HG03571 (cell line): ENCODE results near the gene SCRG1.
A peak's percentile ranks its signal among the peaks of the same experiment; 100 is the strongest.

Experiments used
- ATAC-seq: cut with Tn5 transposase; IDR thresholded peaks from one replicate; pipeline ENCODE4 v1.9.1; 2021; ENCODE audit not compliant: unreplicated experiment

The SCRG1 gene

DNA sequence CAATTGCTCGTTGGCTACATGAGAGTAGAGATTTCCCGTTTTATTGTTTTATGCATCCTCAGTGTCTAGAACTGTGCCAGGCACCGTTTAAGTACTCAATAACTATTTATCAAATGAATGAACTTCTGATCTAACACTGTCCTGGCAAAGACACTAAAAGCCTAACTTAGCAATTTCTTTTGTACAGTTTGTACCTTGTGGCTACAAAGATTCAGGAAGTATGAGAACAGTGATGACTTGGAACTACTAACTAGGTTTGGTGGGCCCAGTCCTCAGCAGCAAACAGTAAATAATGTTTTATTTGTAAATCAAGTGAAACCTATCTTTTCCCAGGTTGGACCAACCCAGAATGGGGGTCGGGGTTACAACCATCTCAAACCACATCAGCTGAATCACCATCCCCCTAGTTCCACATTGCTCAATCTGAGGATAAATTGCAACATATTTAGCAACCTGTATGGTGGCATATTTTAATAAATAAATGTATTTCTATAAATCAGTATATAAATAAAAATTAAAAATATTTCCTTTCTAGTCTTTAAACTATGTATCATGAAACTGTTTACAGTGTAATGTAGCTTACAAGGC is 12.3 kb upstream of the SCRG1 start:
- ATAC-seq = no peak

DNA sequence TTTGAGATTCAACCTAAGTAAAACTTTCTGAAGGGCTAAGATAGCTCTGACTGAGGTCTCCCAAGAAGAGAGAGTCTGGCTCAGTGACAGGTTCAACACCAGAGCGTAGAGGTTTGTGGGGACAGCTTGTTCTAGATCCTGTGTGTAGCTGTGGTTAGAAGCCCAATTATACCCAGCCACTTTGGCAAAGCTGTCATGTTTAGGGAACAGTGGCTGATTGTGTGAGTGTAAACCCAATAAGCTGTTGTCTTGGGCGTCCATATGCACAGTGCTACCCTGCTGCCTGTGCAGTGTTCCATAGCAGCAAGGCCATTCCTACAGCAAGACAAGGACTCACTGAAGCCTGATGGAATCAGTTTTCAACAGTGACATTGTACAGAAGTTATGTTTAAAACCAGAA is 11.2 kb upstream of the SCRG1 start:
- no peak for ATAC-seq

DNA sequence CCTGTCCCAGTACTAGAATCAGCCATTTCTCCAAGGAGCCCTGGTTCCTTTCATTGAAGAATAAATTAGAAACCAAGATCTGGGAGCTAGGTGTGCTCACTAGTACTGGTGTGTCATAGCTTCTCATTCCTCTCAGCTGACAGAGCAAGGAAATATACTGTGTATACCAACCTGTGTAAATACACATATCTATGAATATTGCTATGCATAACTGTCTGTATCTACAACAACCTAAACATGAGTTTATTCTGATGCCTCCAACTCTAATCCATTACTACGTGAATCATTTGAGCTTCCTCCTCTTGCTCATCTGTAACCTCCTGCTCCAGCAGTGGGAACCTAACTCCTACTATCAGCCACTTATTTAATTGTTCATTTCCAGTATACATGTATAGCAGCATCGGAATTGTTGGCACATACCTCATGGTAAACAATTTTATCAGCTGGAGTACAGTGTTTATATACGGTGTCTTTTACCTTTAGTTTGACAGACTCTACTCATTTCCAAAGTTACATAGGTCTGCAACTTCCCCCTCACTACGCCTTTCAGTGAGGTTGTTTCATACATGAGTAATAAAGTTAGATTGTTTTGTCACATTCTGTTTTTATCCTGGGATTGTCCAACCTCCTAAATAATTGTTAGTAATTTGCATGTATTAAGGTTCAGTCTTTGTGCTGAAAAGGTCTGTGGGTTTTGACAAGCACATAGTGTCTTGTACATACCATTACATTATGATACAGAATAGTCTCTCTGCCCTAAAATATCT is 7.1 kb upstream of the SCRG1 start:
- ATAC-seq = peak; percentile 69

DNA sequence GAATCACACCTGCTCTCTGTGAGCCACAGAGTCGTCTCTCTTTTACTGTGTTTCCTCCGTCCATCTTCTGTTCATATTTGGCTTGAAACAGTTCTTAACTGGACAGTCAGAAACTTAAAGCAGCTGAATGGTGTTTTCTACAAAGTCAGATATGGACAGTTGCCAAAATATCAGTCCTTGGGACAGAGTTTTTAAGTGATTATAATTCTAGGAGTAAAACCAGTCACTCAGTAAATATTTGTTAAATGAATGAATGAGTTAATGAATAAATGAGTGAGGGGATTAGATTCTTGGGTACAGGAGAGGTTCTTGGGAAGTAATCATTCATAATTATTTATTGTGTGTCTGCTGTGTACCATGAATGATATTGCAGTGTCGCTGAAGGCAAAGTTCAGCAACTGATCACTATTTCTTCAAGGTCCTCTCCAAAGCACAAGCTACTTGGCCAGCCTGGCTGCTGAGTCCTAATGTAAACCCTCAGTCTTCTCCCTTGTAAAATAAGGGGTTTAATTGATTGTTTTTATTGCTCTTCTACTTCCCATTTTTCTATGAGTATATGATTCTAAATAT is 5.5 kb upstream of the SCRG1 start:
- ATAC-seq = no peak

DNA sequence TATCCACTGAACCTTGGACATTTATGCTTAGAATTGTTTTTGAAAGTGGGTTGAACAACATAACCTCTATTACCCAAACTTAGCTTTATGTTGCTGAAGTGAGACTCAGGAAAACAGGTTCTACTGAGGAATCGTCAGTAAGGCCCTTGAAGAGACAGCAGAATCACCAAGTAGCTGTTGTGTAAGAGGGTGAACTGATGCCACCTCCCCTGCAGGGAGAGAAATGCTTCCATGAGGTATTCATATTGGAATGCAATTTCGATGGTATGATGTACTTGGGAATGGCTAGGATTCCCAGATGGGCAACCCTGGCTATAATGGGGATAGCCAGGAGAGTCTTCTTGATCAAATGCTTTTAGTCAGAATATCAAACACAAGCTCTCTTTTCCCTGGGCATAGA is 4.1 kb upstream of the SCRG1 start:
- ATAC-seq = no peak

DNA sequence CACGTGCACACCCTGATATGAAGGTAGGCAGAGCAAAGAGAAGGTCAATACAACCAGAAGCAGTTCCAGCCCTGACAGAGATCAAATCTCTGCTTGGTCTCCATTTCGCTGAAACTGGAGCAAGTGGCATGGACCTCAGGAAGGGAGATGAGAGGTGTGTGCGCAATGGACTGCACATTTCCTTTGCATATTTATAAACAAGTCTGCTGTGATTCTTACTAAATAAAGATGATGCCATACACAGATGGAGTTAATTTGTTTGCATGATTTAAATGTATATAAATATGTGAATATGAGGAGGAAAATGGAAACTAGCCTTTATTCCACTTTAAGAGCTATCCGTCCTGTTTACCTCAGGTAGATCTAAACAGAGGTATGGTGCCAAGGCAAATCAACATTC is 2.1 kb upstream of the SCRG1 start:
- no peak for ATAC-seq

DNA sequence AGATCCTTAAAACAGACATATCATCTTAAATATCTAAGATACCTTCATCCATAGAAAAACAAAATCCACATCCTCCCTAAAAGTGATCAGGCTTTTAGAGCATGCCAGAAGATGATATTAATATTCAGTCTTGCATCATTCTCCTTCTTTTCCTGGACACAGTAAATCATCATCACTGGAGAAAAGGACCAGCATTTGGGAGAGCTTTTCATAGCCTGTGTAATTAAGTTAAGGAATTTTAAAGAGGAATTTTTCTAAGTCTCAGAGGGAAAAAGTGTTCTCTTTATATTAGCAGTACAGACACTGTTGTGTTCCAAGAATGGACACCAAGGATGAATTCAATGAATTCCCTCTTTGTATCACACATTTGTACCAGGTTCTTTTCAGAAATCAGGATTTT is 696 bp downstream of the SCRG1 start:
- ATAC-seq = no peak

DNA sequence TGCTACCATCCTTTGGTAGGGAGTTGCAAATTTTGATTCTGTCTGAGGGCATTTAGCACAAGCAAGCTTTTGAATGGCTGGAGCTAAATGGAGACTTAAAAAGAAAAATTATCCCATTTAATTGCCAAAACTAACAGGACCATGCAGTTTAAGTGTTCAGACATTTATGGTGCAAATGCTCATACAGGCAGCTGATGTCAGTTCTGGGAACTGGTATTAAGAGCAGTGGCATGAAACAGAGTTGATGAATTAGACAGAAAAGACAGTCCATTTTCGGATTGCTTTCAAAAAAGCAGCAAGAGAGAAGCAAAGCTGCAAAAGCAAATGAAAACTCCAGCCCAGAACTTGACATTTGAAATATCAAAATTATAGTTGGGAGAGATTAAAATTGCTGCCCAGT is 1.3 kb downstream of the SCRG1 start:
- no peak for ATAC-seq

DNA sequence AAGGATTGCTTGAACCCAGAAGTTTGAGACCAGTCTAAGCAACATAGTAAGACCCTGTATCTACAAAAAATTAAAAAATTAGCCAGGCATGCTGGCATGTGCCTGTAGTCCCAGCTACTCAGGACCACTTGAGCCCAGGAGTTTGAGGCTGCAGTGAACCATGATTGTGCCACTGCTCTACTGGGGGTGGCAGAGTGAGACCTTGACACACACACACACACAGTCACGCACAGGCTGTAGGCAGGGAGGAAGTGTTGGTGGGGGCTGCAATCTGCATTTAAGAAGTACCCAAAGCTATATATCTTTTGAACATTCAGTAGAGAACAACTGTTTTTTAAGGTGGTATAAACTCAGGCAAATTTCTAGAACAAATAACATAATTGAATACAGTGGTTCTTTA is 7.2 kb downstream of the SCRG1 start:
- no peak for ATAC-seq

DNA sequence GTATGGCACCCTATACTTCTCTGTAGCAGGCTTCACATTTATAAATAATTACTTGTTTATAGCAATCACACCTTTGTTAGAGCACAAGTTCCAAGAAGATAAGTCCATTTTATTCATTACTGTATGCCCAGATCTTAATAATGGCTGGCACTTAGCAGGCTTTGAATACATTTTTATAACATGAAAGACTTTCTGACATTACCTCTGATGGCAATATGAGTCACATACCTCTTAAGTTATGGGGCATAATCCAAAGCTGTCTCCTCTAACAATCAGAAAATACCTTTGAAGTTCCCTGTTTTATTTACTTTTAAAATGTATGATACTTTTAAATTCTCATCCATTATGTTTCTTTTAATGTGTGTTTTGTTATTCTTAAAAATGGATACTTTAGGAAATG is 12.2 kb downstream of the SCRG1 start:
- ATAC-seq = no peak

GRCh38 chr4:173382349-173382748 is 16.6 kb downstream of the SCRG1 start:
- ATAC-seq = no peak

DNA sequence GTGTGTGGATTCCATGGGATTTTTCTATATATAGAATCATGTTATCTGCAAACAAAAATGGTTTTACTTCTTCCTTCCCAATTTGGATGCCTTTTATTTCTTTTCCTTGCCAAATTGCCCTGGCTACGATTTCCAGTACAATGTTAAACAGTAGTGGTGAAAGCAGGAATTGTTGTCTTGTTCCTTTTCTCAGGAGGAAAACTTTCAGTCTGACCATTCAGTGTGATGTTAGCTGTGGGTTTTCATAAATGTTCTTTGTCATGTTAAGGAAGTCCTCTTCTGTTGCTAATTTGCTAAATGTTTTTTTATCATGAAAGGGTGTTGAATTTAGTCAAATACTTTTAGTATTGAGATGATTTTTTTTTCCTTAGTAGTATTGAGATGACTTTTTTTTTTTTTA is 17.3 kb downstream of the SCRG1 start:
- ATAC-seq = no peak

GRCh38 chr4:173380987-173381386 is 17.9 kb downstream of the SCRG1 start:
- ATAC-seq = no peak

DNA sequence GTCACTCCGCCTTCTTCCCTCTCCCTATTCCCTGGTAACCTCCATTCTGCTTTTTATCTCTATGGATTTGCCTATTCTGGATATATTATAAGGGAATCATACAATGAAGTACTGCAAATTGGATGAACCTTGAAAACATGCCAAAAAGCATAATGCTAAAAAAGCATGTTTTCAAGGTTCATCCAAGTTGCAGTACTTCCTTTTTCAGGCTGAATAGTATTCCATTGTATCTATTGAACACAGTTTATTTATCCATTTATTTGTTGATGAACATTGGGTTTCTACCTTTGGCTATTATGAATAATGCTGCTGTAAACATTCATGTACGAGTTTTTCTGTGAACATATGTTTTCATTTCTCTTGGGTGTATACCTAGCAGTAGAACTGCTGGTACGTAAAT is 19.0 kb downstream of the SCRG1 start:
- ATAC-seq = no peak

- no peak for ATAC-seq
These were observed 24.3 kb downstream of the SCRG1 start for GRCh38 chr4:173374588-173374987.

DNA sequence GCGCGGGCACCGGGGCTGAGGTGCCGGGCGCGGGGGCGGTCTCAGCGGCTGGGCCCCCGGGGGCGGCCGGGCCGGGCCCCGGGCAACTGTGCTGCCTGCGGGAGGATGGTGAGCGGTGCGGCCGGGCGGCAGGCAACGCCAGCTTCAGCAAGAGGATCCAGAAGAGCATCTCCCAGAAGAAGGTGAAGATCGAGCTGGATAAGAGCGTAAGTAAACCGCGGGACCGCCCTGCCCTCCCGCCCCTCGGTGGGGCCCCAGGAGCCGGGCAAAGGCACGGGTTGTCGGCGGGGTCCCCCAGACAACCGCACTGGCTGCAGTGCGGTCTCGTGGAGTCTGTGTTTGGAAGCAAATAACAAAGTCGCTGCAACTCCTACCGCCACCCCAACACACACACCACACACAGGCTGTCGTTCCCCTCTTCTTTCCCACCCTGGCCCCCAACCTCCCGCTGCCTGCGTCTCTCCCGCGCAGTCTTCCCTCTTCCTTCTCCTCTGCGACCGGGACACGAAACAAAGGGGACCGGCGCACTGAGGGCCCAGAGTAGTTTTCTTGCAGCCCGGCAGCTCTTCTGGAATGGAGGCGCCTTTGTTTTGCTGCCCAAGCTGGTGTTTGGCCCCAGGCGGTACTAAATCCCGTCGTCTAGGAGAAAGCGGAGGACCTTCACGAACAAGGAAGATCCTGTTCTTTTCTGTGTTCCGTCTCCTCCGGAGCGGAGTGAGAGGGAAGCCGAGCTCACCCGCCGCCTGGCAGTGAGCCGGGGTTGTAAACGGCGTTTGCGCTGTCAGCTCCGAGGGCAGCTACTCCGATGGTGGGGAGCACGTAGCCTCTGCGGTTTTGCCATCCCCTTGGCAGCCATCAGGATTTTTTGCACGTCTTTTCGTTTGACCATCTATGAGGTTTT is 27.4 kb downstream of the SCRG1 start:
- peak; percentile 21 for ATAC-seq

GRCh38 chr4:173370477-173371291 is 28.2 kb downstream of the SCRG1 start, which contains the start of gene SAP30:
SAP30 (plus strand) TSS chr4:173370954; CDS start chr4:173371183, 229 bp downstream.
- ATAC-seq = peak; percentile 69

- peak; percentile 5 for ATAC-seq
These were observed 28.8 kb downstream of the SCRG1 start for GRCh38 chr4:173370130-173370476.

- no peak for ATAC-seq
These were observed 31.0 kb downstream of the SCRG1 start for GRCh38 chr4:173367946-173368345.

DNA sequence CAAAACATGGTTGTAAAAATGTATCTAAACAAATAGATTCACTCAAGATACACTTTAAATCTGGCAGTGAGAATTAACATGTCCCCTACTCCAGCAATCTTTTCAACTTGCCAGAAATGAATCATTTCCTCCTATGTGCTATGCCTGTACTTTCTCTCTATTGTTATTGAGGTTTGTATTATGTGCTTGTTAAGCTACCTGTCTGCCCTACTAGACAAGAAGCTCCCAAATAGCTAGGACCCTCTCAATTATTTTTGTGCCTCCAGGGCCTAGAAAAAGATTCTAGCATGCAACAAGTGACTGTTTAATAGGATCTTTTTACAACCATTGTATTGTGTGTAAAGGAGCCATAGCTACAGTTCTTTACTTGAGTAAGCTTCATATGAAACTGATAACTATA is 31.6 kb downstream of the SCRG1 start:
- no peak for ATAC-seq
